ENCODE results near the gene GRM5. TPM values are rescaled to one million over a fixed set of nuclear protein-coding genes. Genes with fewer than 3 reads are reported as not detected.
"Not testable (repeated sequence)": the region's sequence is repeated elsewhere in the genome, so short reads cannot be mapped to it uniquely, and the experiment has no call there.

GRM5 gene
- total RNA-seq, 1 donor from 2014 or later: 0.26 TPM

DNA sequence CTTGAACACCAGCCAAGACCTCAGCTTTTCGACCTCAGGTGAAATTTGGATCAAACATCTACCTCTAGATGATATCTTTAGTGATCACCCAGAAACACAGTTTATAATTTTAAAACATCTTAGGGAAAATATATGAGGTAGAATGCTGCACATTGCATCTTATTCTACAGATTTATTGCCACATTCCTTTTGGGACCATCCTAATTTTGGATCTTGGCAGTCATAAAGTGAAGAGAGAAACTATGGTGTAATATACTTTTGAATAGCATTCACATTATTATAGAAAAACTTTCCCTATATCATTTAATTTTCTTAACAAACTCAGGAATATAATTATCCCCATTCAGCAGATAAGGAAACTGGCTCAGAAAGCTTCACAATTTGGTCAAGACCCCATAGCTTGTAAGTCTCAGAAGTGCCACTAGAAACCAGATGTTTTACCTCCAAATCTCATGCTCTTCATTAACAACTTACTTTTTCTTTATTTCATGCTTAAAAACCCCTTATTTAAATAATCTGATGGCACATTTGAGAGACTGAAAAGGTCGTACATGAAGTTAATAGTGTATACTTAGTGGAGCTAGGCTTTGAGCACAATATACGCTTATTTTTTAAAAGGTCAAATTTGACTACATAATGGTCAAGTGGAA, 529.0 kb downstream of the GRM5 start:
- TF ChIP-seq, protein P1, sequence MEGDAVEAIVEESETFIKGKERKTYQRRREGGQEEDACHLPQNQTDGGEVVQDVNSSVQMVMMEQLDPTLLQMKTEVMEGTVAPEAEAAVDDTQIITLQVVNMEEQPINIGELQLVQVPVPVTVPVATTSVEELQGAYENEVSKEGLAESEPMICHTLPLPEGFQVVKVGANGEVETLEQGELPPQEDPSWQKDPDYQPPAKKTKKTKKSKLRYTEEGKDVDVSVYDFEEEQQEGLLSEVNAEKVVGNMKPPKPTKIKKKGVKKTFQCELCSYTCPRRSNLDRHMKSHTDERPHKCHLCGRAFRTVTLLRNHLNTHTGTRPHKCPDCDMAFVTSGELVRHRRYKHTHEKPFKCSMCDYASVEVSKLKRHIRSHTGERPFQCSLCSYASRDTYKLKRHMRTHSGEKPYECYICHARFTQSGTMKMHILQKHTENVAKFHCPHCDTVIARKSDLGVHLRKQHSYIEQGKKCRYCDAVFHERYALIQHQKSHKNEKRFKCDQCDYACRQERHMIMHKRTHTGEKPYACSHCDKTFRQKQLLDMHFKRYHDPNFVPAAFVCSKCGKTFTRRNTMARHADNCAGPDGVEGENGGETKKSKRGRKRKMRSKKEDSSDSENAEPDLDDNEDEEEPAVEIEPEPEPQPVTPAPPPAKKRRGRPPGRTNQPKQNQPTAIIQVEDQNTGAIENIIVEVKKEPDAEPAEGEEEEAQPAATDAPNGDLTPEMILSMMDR (IDR thresholded peaks at IDR 0.05; ENCODE audit: unreplicated experiment): no peak
- DNase-seq (ENCODE audit: low spot score, unreplicated experiment): no peak
- Mint-ChIP-seq H3K27me3 (peaks cover 9% of the 10 kb centered on the region), H3K9me3 (ENCODE audit: low read depth) (no peaks in the 10 kb centered on the region), H3K27ac (no peak overlapping the region), H3K4me3 (ENCODE audit: low read depth) (no peak overlapping the region), H3K36me3 (ENCODE audit: insufficient read depth) (no peaks in the 10 kb centered on the region), H3K4me1 (ENCODE audit: low read depth) (peaks cover 7% of the 10 kb centered on the region)

DNA sequence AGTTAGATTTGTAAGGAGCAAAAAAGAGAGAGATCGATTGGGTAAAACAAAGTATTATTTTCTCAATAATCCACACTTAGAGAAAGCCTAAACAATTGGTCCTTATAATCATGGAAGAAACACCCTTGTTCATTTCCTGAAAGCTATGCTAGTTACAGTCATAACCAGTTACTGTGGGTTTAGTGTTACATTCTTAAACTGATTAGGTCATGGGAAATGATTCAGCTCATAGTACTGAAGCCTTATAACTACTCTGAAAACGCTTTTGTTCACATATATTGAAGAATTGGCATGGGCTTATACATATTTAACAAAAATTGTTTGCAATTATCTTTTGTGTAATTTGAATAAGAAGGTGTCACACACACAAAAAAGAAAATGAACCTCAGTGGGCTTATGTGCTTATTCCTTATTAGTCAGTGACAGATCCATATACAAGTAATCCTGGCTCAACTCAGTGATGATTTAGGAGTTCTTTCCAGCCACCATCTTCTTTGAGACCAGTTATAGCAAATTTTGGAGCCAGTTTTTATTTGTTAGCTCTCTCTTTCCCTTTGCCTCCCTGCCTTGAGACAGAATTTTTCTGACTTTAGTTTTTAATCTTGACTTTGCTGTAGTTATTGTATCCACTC, 529.8 kb downstream of the GRM5 start:
- peaks cover 9% of the 10 kb centered on the region for H3K27me3 Mint-ChIP-seq
- DNase-seq (ENCODE audit: low spot score, unreplicated experiment): no peak
- TF ChIP-seq, protein P1 (IDR thresholded peaks at IDR 0.05; ENCODE audit: unreplicated experiment): no peak
- H3K9me3 Mint-ChIP-seq (ENCODE audit: low read depth): no peaks in the 10 kb centered on the region
- no peak overlapping the region for H3K27ac Mint-ChIP-seq
- no peaks in the 10 kb centered on the region for H3K36me3 Mint-ChIP-seq (ENCODE audit: insufficient read depth)
- H3K4me1 Mint-ChIP-seq (ENCODE audit: low read depth): peaks cover 7% of the 10 kb centered on the region
- H3K4me3 Mint-ChIP-seq (ENCODE audit: low read depth): no peak overlapping the region

DNA sequence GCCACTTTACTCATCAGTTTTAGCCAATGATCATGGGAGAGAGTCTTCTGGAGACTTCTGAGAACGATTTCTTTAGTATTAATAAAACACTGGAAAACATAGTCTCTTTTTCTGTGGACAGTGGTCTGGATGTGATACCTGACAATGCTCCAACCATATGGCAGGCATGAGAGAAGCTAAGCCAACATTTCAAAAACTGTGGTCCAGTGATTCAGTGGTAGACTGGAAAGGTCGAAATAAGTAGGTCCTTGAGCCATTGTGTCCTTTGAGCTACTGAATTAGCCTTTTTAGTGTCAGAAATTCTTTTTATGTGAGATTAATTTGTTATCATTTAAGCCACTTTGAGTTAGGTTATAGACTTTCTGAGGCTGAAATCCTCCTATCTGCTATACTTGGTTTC, 530.5 kb downstream of the GRM5 start:
- no peaks in the 10 kb centered on the region for H3K36me3 Mint-ChIP-seq (ENCODE audit: insufficient read depth)
- no peak overlapping the region for H3K4me3 Mint-ChIP-seq (ENCODE audit: low read depth)

DNA sequence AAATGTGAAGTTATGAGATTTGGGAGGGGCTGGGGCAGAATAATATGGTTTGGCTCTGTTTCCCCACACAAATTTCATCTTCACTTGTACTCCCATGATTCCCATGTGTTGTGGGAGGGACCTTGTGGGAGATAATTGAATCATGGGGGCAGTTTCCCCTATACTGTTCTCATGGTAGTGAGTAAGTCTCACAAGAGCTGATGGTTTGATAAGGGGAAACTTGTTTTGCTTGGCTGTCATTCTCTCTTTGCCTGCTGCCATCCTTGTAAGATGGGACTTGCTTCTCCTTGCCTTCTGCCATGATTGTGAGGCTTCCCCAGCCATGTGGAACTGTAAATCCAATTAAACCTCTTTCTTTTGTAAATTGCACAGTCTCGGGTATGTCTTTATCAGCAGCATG, 531.1 kb downstream of the GRM5 start:
- DNase-seq (ENCODE audit: low spot score, unreplicated experiment); H3K4me1 Mint-ChIP-seq (ENCODE audit: low read depth); H3K27ac Mint-ChIP-seq; H3K4me3 Mint-ChIP-seq (ENCODE audit: low read depth); H3K9me3 Mint-ChIP-seq (ENCODE audit: low read depth); H3K36me3 Mint-ChIP-seq (ENCODE audit: insufficient read depth): not testable (repeated sequence)
- H3K27me3 Mint-ChIP-seq: peaks cover 10% of the 10 kb centered on the region

More for the DNA sequence above, 530.5 kb downstream of the GRM5 start:
- Mint-ChIP-seq H3K27ac (no peak overlapping the region), H3K9me3 (ENCODE audit: low read depth) (no peaks in the 10 kb centered on the region), H3K4me1 (ENCODE audit: low read depth) (peaks cover 7% of the 10 kb centered on the region), H3K27me3 (peaks cover 13% of the 10 kb centered on the region)
- TF ChIP-seq, protein P1 (IDR thresholded peaks at IDR 0.05; ENCODE audit: unreplicated experiment): no peak
- no peak for DNase-seq (ENCODE audit: low spot score, unreplicated experiment)

DNA sequence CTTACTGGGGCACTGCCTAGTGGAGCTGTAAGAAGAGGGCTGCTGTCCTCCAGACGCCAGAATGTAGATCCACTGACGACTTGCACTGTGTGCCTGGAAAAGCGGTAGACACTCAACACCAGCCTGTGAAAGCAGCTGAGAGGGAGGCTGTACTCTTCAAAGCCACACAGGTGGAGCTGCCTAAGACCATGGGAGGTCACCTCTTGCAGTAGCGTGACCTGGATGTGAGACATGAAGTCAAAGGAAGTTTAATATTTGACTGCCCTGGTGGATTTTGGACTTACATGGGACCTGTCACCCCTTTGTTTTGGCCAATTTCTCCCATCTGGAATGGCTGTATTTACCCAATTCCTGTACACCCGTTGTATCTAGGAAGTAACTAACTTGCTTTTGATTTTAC, 531.6 kb downstream of the GRM5 start:
- Mint-ChIP-seq H3K27me3 (peaks cover 10% of the 10 kb centered on the region), H3K36me3 (ENCODE audit: insufficient read depth) (no peaks in the 10 kb centered on the region), H3K4me1 (ENCODE audit: low read depth) (peaks cover 7% of the 10 kb centered on the region), H3K4me3 (ENCODE audit: low read depth) (no peak overlapping the region), H3K27ac (no peak overlapping the region), H3K9me3 (ENCODE audit: low read depth) (no peaks in the 10 kb centered on the region)
- no peak for DNase-seq (ENCODE audit: low spot score, unreplicated experiment)
- TF ChIP-seq, protein P1 (IDR thresholded peaks at IDR 0.05; ENCODE audit: unreplicated experiment): no peak

DNA sequence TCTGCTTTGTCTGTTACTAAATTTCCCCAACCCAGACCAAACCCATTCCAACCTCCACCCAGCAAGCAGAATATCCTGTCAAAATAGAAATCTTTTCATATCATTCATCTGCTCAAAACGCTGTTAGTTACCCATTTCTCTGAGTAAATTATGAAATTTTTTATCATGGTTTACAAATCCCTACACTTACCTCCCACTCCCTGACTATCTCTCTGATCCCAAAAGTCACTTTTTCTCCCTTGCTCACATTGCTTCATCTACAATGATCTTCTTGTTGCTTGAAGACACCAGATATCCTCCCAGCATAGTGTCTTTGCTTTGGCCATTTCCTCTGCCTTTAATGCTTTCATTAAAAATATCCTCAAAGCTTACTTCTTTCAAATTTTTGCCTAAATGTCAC, 532.8 kb downstream of the GRM5 start:
- H3K9me3 Mint-ChIP-seq (ENCODE audit: low read depth): no peaks in the 10 kb centered on the region
- H3K4me3 Mint-ChIP-seq (ENCODE audit: low read depth): no peak overlapping the region
- H3K4me1 Mint-ChIP-seq (ENCODE audit: low read depth): peaks cover 7% of the 10 kb centered on the region
- no peaks in the 10 kb centered on the region for H3K36me3 Mint-ChIP-seq (ENCODE audit: insufficient read depth)
- peaks cover 10% of the 10 kb centered on the region for H3K27me3 Mint-ChIP-seq
- TF ChIP-seq, protein P1 (IDR thresholded peaks at IDR 0.05; ENCODE audit: unreplicated experiment): no peak
- H3K27ac Mint-ChIP-seq: no peak overlapping the region
- no peak for DNase-seq (ENCODE audit: low spot score, unreplicated experiment)

Measured in progenitor cell of endocrine pancreas (in vitro differentiated cells).